GM12801 (cell line): ENCODE measurements around the gene RIPOR3.

ENCODE experiments used
- CTCF ChIP-seq: IDR thresholded peaks from one replicate; pipeline ENCODE4 v1.5.1; 2011; ENCODE audit warnings: control low read depth; ENCODE audit not compliant: insufficient read length; ENCODE audit errors: extremely low read depth

The RIPOR3 gene

GRCh38 chr20:50690650-50691572 is at the start of gene RIPOR3:
RIPOR3 (minus strand) TSS chr20:50691542; CDS start chr20:50691128, 414 bp downstream.
- TF ChIP-seq CTCF, result no peak

GRCh38 chr20:50737352-50737751 is 46.0 kb upstream of the RIPOR3 start:
- TF ChIP-seq CTCF, result no peak

GRCh38 chr20:50735813-50736212 is 44.5 kb upstream of the RIPOR3 start:
- TF ChIP-seq CTCF, result no peak

GRCh38 chr20:50734730-50735679 is 43.7 kb upstream of the RIPOR3 start:
- no peak for TF ChIP-seq CTCF

- TF ChIP-seq CTCF, result no peak
Observed at GRCh38 chr20:50733644-50734349, 42.5 kb upstream of the RIPOR3 start.

- TF ChIP-seq CTCF, result no peak
Observed at GRCh38 chr20:50731930-50732690, 40.8 kb upstream of the RIPOR3 start.
